Activated T-cell treated with anti-CD3 and anti-CD28 coated beads for 4 hours (primary cell): Measurements from ENCODE around the gene ATXN1.
"Not testable (repeated sequence)": the region's sequence is repeated elsewhere in the genome, so short reads cannot be mapped to it uniquely, and the experiment has no call there.

ENCODE experiments used
- DNase-seq: peaks from one replicate; pipeline ENCODE4 v3.0.0-alpha.2; 2020

The ATXN1 gene

GRCh38 chr6:16398587-16398986, 362.7 kb downstream of the ATXN1 start:
- DNase-seq, result no peak

- no peak for DNase-seq
Observed at GRCh38 chr6:16397623-16398022, 363.6 kb downstream of the ATXN1 start.

GRCh38 chr6:16396497-16397319, 364.6 kb downstream of the ATXN1 start:
- DNase-seq, result no peak

- DNase-seq, result no peak
Observed at GRCh38 chr6:16394632-16395031, 366.6 kb downstream of the ATXN1 start.

GRCh38 chr6:16393326-16393725, 367.9 kb downstream of the ATXN1 start:
- no peak for DNase-seq

- no peak for DNase-seq
Observed at GRCh38 chr6:16392010-16392409, 369.2 kb downstream of the ATXN1 start.

- DNase-seq, result no peak
Observed at GRCh38 chr6:16391451-16391912, 369.8 kb downstream of the ATXN1 start.

- not testable (repeated sequence) for DNase-seq
Observed at GRCh38 chr6:16390909-16391450, 370.3 kb downstream of the ATXN1 start.

GRCh38 chr6:16389642-16390041, 371.6 kb downstream of the ATXN1 start:
- no peak for DNase-seq

GRCh38 chr6:16388488-16388887, 372.8 kb downstream of the ATXN1 start:
- DNase-seq, result no peak

- DNase-seq, result no peak
Observed at GRCh38 chr6:16386057-16386456, 375.2 kb downstream of the ATXN1 start.

GRCh38 chr6:16383607-16384206, 377.6 kb downstream of the ATXN1 start:
- no peak for DNase-seq

GRCh38 chr6:16381968-16382367, 379.3 kb downstream of the ATXN1 start:
- not testable (repeated sequence) for DNase-seq

GRCh38 chr6:16380220-16380809, 380.9 kb downstream of the ATXN1 start:
- no peak for DNase-seq

GRCh38 chr6:16378360-16378759, 382.9 kb downstream of the ATXN1 start:
- not testable (repeated sequence) for DNase-seq

- DNase-seq, result no peak
Observed at GRCh38 chr6:16377470-16377869, 383.8 kb downstream of the ATXN1 start.

GRCh38 chr6:16375843-16376242, 385.4 kb downstream of the ATXN1 start:
- no peak for DNase-seq

- DNase-seq, result no peak
Observed at GRCh38 chr6:16375206-16375605, 386.1 kb downstream of the ATXN1 start.

- no peak for DNase-seq
Observed at GRCh38 chr6:16374461-16375200, 386.6 kb downstream of the ATXN1 start.

GRCh38 chr6:16374016-16374415, 387.2 kb downstream of the ATXN1 start:
- no peak for DNase-seq

GRCh38 chr6:16372029-16372776, 389.1 kb downstream of the ATXN1 start:
- no peak for DNase-seq

GRCh38 chr6:16371401-16371800, 389.9 kb downstream of the ATXN1 start:
- no peak for DNase-seq
